ENCODE results near the gene BRCA1.

Gene BRCA1

GRCh38 chr17:42999003-42999525 lies 126.1 kb downstream of the BRCA1 start:
- DNase-seq = no peak

GRCh38 chr17:42997984-42998938 lies 126.9 kb downstream of the BRCA1 start, which contains the start of gene RPL27:
TSS of gene RPL27 (plus strand) at chr17:42998419. CDS start at chr17:42998751, 332 bp downstream.
- DNase-seq = peak; percentile 100

GRCh38 chr17:42997390-42997983 lies 127.7 kb downstream of the BRCA1 start:
- no peak for DNase-seq
